HG03520 (cell line): ENCODE measurements around the gene ULK4.

ENCODE experiments used
- ATAC-seq: cut with Tn5 transposase; IDR thresholded peaks from one replicate; pipeline ENCODE4 v1.9.1; 2021; ENCODE audit warnings: mild to moderate bottlenecking, moderate library complexity; ENCODE audit not compliant: unreplicated experiment

Gene ULK4

DNA sequence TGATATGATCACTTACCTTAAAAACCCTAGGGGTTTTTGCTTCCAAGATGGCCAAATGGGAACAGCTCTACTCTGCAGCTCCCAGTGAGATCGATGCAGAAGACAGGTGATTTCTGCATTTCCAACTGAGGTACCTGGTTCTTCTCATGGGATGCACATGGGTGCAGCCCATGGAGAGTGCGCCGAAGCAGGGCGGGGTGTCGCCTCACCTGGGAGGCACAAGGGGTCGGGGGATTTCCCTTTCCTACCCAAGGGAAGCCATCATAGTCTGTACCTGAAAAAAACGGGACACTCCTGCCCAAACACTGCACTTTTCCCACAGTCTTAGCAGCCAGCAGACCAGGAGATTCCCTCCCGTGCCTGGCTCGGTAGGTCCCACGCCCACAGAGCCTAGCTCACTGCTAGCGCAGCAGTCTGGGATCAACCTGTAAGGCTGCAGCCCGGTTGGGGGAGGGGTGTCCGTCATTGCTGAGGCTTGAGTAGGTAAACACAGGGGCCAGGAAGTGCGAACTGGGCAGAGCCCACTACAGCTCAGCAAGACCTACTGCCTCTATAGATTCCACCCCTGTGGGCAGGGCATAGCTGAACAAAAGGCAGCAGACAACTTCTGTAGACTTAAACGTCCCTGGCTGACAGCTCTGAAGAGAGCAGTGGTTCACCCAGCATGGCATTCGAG lies 684.0 kb downstream of the ULK4 start:
- ATAC-seq, result no peak

DNA sequence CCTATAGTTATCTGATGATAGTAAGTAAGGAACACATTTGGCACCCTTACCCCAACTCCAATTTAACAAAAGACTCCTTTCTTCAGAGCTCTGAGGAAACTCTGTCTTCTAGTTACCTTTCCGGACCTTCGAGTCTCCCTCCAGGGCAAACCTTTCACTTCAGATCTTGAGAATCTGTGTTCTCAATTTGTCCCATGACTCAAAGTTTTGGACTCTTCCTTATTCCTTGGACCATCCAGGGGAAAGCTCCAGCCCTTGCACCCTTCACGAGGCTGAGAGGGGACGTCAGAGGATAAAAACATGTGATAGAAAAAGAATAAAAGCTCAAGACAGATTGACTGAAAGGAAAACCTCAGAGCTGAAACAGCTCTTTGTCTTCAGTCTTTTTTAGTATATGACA lies 685.7 kb downstream of the ULK4 start:
- no peak for ATAC-seq

DNA sequence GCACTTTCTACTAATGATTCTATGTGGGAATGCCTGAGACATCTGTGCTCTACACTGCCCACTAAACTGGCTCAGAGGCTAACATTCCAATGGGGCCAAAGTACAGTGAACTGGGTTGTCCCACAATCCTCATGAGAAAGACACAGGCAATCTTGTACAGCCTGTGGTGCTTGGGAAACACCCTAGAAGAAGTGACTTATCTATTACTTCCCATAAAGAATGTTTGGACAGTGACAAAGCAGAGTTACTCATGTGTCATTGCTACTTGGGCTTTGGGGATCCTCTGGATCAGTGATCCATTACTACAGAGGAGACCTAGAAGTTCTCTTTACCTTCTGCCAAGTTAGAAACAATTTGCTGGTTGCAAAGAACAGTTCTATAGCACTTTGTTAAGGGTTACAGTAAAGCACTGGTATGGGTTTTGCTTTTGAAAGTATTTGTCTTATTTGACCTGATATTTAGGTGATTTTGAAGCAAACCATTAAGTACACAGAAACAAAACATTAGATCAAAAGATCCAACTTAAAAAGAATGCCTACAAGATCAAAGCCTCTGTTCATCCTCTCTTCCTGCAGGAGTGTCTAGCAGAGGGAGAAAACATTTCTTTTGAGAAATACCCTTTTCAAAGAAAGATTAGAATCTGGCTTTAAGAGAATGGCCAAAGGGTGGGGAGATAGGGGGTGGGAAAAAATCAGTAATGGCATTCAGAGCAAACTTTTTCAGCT lies 686.8 kb downstream of the ULK4 start:
- no peak for ATAC-seq

DNA sequence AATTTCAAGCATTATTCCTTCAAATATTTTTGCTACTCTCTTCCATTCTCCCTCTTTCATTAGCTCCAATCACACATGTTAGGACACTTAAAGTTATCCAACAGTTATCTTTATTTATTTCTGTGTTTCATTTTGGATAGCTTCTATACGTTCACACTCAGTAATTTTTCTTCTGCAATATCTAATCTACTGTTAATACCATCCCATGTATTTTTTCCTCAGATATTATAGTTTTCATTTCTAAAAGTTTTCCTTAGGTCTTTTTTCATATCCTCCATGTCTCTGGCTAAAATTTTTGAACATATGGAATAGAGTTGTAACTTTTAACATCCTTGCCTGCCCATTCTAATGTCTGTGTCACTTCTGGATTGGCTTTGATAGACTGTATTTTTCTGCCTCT lies 689.2 kb downstream of the ULK4 start:
- no peak for ATAC-seq

DNA sequence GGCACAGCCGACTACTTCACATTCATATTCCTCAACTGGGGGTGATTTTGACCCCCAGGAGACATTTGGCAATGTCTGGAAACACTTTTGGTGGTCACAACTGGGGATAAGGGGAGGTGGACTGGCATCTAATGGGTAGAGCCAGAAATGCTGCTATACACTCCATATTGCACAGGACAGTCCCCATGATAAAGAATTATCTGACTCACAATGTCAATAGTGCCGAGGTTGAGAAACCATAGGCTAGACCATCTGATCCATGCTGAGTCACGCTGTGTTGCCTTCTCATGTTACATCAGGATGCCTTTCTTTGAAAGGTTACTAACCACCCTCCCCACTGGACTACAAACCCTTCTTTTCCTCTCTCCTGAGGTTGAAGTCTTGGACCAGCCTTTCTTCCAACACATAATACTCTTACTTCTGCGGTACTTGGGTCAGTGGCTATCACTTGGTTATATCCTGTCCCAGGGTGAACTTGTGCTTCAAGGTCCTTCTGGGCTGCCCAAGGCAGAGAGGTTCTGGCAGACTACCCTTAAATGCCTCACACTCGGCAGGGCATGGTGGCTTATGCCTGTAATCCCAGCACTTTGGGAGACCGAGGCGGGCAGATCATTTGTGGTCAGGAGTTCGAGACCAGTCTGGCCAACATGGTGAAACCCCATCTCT lies 693.8 kb downstream of the ULK4 start:
- no peak for ATAC-seq

DNA sequence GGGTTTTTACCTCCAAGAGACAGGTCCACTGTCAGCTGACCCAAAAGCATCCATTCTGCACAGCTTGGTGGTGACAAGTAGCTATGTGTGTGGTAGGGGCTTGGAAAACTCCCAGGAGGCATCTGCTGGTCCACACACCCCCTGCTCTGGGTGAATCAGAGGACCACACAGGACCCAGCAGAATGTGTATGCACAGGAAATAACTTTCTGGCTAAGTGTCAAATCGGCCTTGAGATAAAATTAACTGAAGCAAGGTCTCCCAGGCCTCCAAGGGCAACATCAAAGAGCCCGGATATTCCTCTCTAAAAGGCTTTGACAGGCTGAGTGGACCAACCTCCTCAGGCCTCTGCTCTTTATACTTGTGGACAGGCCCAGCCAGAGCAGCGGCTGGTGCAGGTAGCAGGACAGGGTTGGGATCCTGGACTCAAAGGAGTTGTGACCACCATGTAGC lies 696.1 kb downstream of the ULK4 start:
- no peak for ATAC-seq

DNA sequence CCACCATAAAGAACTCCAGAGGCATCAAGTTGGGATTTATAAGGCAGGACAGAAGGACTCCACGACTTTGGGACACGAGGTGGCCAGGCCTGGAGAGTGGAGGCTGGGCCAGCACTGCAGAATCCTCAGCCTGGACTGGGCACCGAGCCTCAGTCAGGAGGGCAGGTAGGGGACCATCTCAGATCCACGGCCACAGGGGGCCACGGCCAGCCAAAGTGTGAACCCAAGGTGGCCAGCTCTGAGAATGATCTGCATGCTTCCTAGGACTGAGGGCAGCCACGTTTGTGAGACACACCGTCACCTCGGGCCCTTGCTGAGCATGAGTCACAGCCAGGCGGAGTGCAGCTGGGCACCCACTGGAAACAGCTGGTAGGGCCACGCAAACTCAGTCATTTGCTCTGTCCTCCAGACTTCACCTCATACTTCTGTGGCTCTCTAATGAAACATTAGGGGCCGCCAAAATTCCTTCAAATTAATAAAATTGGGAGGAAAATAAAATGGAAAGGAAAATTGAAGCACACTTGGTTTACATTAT lies 696.8 kb downstream of the ULK4 start:
- no peak for ATAC-seq

DNA sequence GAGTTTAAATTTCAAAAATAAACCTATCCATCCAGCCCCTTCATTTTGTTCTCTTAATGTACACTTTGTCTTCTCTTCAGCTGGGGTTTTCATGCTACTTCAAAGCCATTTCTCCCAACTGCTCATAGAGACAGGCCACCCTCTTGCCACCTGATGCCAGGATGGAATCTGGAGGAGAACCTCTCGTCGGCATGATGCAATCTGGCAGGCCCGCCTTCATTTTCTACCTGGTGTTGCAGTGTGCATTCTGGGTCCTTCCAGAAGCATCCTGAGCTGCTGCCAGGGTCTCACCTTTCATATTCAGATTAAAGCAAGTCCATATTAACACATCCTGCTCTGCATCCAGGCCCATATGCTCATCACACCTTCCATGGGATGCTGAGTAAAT lies 701.8 kb downstream of the ULK4 start:
- no peak for ATAC-seq

DNA sequence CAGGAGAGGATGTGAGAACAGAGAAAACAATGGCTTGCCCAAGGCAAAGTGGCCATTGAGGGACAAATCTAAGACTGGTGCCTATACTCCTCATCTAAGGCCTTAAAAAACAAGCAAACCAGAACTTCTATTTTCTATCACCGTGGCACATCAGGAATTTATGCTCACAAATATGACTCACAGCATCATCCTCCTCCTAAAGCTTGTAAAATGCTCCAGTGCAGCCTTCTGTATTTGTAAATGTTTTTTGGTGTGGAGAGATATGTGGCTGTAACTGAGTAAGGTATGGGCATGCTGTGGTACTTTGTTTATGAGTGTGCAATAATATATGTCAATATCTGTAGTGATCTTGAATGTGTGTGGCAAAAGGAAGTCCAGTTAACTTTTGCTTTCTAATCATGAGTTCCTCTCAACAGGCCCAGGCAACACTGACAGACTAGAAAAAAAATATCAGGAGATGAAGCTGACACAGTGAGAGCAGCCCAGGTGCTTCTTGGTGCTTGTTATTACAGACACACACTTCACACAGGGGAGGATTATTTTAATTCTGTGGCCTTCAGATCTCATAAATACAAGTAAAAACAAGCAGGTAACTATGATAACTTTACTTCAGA lies 702.3 kb downstream of the ULK4 start:
- ATAC-seq, result no peak

DNA sequence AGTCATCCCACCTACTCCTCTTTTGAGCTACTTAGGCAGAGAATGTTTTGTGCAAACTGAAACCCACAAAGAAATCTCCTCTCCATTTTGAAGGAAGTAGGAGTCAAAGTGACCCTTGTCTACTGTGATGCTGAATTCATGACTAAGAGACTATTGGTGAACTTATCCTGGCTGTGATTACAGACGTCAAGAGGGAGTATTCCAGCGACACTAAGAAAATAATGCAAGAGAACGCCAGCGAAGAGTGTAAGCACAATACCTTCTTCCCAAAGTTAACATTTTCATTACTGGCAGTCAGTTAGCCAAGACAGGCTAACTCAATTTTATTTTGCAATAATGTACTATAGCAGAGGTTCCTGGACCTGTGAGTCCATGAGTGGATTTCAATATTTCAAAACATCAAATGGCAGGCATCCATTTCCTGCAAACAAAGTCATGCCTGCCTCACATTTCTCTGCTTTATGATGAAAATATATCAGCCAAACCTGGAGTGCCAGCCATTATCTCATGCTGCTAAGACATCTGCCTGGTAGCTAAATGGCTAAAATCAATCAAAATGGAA lies 703.6 kb downstream of the ULK4 start:
- no peak for ATAC-seq

DNA sequence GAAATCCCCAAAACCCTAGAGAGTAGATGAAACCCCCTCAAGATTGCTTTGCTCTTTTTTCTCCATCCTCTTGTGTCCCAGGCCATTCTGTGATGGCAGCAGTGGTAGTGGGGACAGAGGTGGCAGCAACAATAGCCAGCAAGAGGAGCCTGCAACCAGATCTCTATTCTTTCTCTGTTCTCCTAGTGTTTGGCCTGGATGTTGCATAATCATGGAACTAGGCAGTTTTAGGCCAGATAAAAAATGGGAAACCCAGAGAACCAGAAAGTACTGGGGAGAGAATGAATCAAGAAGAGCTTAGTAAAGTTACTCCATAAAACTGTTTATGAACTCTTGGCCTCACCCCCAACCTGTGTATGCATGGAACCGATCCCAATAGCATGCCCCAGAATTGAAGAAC lies 710.3 kb downstream of the ULK4 start:
- ATAC-seq, result no peak

DNA sequence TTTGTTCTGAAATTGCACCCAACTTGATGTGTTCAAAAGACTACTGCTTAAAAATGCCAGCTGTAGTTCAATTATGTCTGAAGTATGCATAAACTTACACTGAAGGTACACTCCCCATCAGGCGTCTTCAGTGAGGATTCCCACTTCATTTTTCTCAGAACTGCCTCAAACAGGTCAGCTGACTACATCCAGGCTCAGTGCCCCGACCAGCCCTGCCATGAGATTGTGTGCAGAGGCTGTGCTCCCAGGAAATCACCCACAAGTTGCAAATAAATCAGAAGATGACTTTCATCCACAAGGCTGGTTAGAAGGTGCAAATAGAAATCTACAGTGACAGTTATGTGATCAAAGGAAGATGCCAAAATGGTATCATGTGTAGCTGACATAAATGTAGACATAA lies 711.1 kb downstream of the ULK4 start:
- ATAC-seq, result no peak

DNA sequence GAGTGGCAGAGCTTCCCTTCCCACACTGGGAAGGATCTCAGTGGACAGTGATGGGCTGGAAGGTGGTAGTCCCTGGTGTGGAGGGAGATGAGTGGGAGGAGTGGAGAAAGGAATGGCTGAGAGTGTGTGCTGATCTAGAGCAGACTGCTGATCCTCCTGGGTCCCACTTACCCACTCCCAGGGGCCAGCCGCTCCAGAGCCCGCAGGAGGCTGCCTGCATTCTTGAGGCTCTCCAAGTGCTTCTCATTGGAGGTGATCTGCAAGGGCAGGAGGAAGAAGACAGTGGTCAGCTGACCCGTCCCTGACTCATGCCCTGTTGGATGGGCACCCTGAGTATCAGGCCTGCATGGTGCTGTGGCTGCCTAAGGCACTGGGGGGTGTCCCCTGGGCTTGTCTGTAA lies 712.6 kb downstream of the ULK4 start:
- no peak for ATAC-seq

DNA sequence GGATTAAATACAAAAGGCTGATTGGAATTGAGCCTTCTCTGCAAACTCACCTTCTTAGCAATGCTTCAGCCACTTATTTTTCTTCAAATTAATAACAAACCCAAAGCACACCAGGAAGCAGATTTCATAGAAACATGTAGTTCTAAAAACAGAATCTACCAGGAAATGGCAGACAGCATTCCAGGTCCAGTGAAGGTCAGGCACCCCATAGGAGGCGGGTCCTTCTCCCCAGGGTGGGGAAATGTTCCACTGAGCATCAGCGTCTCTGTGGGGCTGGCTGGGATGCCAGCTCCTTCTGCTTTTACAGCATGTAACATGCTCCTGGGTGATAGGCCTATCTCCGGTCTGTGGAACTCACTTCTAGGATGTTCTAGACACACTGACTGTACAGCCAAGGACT lies 713.4 kb downstream of the ULK4 start:
- ATAC-seq, result no peak

DNA sequence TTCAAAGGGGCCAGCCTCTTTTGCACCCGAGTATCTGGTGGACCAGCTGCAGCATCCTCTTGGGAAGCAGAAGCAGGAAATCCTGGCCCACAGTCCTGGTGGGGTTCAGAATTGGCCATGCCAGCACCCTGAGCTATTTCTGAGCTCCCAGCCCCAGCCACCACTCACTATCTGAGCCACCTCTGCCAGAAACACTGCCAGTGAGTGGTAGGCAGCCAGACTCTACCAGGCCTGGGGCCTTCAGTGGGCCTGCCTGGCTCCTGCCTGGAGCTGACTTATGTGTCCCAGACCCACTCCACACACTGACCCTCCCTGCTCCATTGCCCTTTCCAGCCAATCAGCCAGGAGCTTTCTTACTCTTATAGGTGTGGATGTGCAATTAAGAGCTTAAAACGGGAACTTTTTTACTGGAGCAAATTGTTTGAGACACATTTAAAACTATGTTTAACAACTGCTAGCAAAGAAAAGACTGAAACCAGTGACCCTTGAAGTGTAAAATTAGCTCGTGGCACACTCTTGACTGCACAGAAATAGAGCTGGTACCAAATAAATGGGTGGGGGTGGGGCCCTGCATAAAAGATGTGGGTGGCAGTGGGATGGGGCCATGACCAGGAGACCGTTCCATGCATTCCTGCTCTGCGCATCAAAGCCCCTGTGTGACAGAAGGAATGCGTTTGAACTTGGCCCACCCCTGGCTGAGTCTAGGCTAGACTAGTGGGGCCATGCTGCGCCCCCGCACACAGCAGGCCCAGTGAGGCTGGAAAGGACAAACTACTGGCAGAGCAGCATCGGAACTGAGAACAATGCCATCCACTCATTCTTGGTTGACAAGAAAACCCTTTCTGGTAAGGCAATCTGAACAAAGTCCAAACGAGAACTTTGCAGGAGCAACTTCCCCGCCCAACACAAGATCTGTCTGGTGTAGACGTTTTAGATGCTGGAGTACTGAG lies 714.6 kb downstream of the ULK4 start:
- no peak for ATAC-seq

DNA sequence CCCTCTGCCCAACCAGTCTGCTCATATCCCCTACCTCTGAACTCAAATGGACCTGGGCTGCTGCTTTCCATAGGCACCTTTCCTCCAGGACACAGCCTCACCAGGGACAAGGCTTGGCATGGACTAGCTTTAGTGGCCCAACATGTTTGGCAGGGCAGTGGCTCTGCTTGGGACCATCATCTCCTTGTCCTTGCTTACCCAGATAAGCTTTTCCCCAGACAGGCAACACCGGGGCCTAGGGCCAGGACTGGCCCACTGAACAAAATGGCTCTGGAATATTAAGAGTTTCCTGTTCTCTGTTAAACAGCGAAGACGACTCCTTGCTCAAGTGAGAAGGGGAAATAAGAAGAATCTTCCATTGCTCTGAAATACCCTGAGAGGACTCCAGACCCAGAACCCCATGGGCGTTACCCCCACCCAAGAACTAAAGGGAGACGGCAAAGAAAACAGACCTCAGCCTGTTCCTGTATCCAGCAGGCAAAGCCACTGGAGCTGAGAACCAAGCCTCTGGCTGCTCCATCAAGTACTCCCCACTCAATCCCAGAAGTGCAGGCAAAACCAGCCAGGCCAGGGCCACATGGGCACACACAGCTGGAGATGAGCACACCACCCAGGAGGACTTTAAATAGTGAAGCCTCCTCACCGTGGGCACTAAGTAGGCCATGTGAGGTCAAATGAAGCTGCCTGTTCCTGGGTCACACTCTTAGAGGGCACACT lies 717.1 kb downstream of the ULK4 start:
- ATAC-seq, result no peak

DNA sequence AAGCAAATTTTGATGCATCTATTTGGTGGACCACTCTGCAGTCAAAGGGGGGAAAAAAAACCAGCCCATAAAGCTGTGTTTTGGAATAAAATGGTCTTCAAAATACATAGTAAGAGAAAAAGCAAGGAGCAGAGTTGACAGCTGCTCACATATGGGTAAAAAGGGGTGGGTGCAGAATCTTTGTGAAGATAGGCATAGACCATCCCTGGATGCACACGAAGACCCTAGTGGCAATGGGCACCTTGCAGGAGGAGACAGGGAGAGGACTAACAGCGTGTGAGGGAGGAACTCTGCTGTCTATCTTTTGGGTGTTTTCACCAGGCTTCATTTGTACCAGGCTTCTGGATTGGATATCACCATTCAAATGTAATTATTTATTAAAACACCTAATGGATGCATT lies 718.7 kb downstream of the ULK4 start:
- ATAC-seq, result no peak

DNA sequence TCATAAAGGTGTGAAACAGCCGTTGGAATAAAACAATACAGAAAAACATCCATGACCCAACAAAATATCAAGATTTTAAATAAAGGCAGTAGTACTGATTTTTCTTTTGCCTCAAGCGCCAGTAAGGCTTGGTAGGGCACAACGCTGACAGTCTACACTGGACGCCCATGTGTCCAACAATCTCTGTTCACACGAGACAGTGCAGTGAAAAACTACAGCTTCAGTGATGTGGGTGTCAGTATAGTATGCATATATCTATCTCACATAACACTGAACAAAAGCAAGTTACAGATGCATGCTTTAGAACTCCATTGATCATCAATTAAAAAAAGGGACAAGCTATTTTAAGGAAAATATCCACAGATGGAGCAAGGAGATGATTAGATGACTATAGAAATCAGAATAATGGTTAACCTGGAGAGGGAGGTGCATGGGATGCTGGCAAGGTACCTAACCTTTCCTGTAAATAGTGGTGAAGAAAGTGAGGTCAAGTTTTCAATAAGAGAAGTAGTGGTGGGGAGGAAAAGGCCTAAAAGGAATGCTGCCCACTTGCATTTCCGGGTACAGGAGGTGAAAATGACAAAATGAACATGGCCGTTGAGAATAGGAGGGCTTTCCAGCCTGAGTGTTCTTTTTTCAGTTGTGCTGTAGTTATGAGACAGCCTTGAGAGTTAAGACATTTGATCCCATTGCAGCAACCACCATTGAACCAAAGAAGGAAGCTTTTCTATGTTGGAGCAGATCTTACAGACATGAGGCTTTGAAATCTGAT lies 719.9 kb downstream of the ULK4 start:
- ATAC-seq, result no peak

DNA sequence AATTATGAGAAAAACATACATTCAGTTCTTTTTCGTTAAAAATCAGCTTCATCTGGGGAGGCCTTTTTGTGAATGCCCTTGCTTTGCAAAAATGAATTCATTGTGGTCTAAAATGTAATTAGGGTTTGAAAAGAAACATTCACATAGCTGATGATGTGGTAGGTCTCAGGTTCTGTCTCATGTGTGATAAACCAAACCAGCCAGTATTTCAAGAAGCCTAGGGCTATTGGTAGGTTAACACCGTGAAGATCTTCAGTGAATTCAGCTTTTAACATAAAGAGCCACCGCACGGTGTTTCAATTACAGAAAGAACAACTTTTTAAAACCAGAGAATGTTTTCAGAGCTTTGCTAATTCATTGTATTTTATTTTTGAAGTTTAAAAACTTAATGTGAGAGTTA lies 720.7 kb downstream of the ULK4 start:
- no peak for ATAC-seq
